K562 (cell line): ENCODE measurements around the gene TOX2. TPM values are rescaled to one million over a fixed set of nuclear protein-coding genes. Genes with fewer than 3 reads are reported as not detected.

Experiments
- ATAC-seq: fragments of 200-7000 bp; cut with Tn5 transposase; 3 replicates; pipeline ENCODE4 v1.9.1; 2020; ENCODE audit warnings: moderate library complexity
- BruUV-seq: library from RNA; stranded (reverse); fragments of 400-500 nt; replicated peaks from 2 replicates; lab custom pipeline; 2021; lab: Mats Ljungman, UMichigan
- CTCF ChIA-PET: fragments of 300-600 bp; formaldehyde crosslinking; extraction: SDS; loops from one replicate; lab custom pipeline; 2021; ENCODE audit warnings: low intra/inter-chr PET ratio; lab: Yijun Ruan, JAX
- POLR2A ChIA-PET: fragments of 300-600, 350-650 bp; sonication (Branson Sonifier 250); formaldehyde crosslinking; extraction: SDS; loops from one replicate; lab custom pipeline; 2021; ENCODE audit warnings: antibody characterized with exemption, inconsistent platforms; lab: Yijun Ruan, JAX
- DNase-seq, 4 experiments: peaks; one replicate each; pipeline versions ENCODE4 v3.0.0 to v3.0.0-alpha.2; 2011 to 2018; ENCODE audit warnings: low spot score in 3 of 4, mixed read lengths in 3 of 4; ENCODE audit errors: extremely low read depth in 1 of 4
- FAIRE-seq: peaks from 2 replicates; lab custom pipeline; 2011; peaks lifted over from hg19 to GRCh38; lab: Jason Lieb, UNC
- H2AFZ ChIP-seq: 2 replicates; pipeline ENCODE4 v1.6.0; 2011; ENCODE audit warnings: low read depth, low read length, control low read depth, inconsistent platforms
- H3K27ac ChIP-seq: fragments of 200-600 bp; 3 replicates; pipeline ENCODE4 v1.8.0; 2011; ENCODE audit warnings: low read depth, mild to moderate bottlenecking, control low read depth, inconsistent platforms, low read length, moderate library complexity, mixed read lengths; ENCODE audit errors: extremely low read depth
- H3K27me3 ChIP-seq, 2 experiments: fragments of 300-600 bp in 1 of 2; 2 replicates in 1 of 2; 3 replicates in 1 of 2; pipeline versions ENCODE4 v1.6.0 to v1.8.0; 2011; ENCODE audit warnings: inconsistent platforms in 2 of 2, low read length in 2 of 2, mild to moderate bottlenecking in 1 of 2, mixed read lengths in 1 of 2, moderate library complexity in 1 of 2; ENCODE audit not compliant: control insufficient read depth in 2 of 2, insufficient read depth in 2 of 2
- H3K36me3 ChIP-seq: fragments of 300-600 bp; 3 replicates; pipeline ENCODE4 v1.8.0; 2011; ENCODE audit warnings: mild to moderate bottlenecking, low read length, inconsistent platforms; ENCODE audit not compliant: control insufficient read depth, insufficient read depth
- H3K4me1 ChIP-seq, 2 experiments: fragments of 200-600 bp in 1 of 2; replicated peaks in 1 of 2; 2 replicates in 1 of 2; 3 replicates in 1 of 2; pipeline versions ENCODE4 v1.5.1 to v1.8.0; 2011; ENCODE audit warnings: inconsistent platforms in 2 of 2, low read length in 2 of 2, mild to moderate bottlenecking in 1 of 2, mixed read lengths in 1 of 2, moderate library complexity in 1 of 2; ENCODE audit not compliant: control insufficient read depth in 2 of 2, insufficient read depth in 2 of 2
- H3K4me2 ChIP-seq: 2 replicates; pipeline ENCODE4 v1.6.1; 2011; ENCODE audit warnings: low read length, control low read depth, inconsistent platforms, mixed read lengths; ENCODE audit not compliant: insufficient read depth
- H3K4me3 ChIP-seq: fragments of 200-600 bp; sonication (generic), shearing (Covaris generic); 2 replicates; pipeline ENCODE4 v1.5.1; 2016; ENCODE audit warnings: control low read depth, inconsistent platforms
- H3K79me2 ChIP-seq: fragments of 200-600 bp; 3 replicates; pipeline ENCODE4 v1.8.0; 2011; ENCODE audit warnings: low read length, inconsistent platforms; ENCODE audit not compliant: control insufficient read depth, insufficient read depth
- H3K9ac ChIP-seq, 2 experiments: 2 replicates each; pipeline versions ENCODE4 v1.6.0 to v1.6.1; 2011; ENCODE audit warnings: low read depth in 2 of 2, low read length in 2 of 2, control low read depth in 1 of 2, inconsistent platforms in 1 of 2, mild to moderate bottlenecking in 1 of 2, mixed read lengths in 1 of 2; ENCODE audit not compliant: insufficient read depth in 1 of 2
- H3K9me1 ChIP-seq: one replicate; pipeline ENCODE4 v1.6.0; 2011; ENCODE audit warnings: inconsistent platforms, mild to moderate bottlenecking, low read length, moderate library complexity; ENCODE audit not compliant: control insufficient read depth, insufficient read depth
- H3K9me3 ChIP-seq: replicated peaks from 2 replicates; pipeline ENCODE4 v1.5.1; 2011; ENCODE audit warnings: low read depth, low read length, inconsistent platforms; ENCODE audit not compliant: control insufficient read depth, insufficient read depth
- H4K20me1 ChIP-seq: replicated peaks from 2 replicates; pipeline ENCODE4 v1.6.1; 2011; ENCODE audit warnings: low read length, inconsistent platforms, mixed read lengths; ENCODE audit not compliant: control insufficient read depth, insufficient read depth
- BMI1 ChIP-seq: fragments of 150-350 bp; IDR thresholded peaks from 2 replicates; pipeline ENCODE4 v1.6.1; 2014; ENCODE audit warnings: low read length
- EZH2 ChIP-seq: IDR thresholded peaks from 2 replicates; pipeline ENCODE4 v1.6.1; 2012; ENCODE audit warnings: low read depth, mild to moderate bottlenecking, inconsistent platforms, low read length, borderline replicate concordance
- NFIX ChIP-seq: fragments of 250-450 bp; sonication (Bioruptor Pico); IDR thresholded peaks from 2 replicates; pipeline ENCODE4 v1.4.0; 2020; ENCODE audit warnings: low read depth, mild to moderate bottlenecking, moderate library complexity
- TAF9B ChIP-seq: fragments of 450-650 bp; IDR thresholded peaks from 2 replicates; pipeline ENCODE4 v1.6.1; 2018; ENCODE audit warnings: mild to moderate bottlenecking; ENCODE audit not compliant: partially characterized antibody
- ZNF263 ChIP-seq: sonication (generic); formaldehyde crosslinking; IDR thresholded peaks from 2 replicates; pipeline ENCODE4 v1.8.0; 2022; ENCODE audit warnings: mild to moderate bottlenecking, missing genetic modification reagents, borderline replicate concordance
- ZNF316 ChIP-seq: fragments of 450-650 bp; IDR thresholded peaks from 2 replicates; pipeline ENCODE4 v1.6.1; 2016
- ZNF57 ChIP-seq: fragments of 450-650 bp; formaldehyde crosslinking; IDR thresholded peaks from 2 replicates; pipeline ENCODE4 v1.4.0; 2020; ENCODE audit warnings: mild to moderate bottlenecking, moderate library complexity
- ZNF584 ChIP-seq: fragments of 200-800 bp; sonication (Bioruptor generic); IDR thresholded peaks from 2 replicates; pipeline ENCODE4 v1.6.1; 2016; ENCODE audit warnings: low read depth, mild to moderate bottlenecking, missing genetic modification characterization, missing compliant biosample characterization
- WGBS: fragments of 100-300 bp; shearing (Covaris generic); methylation state at CpG from one replicate; pipeline ENCODE4 v1.1.6; 2016; ENCODE audit warnings: low coverage, mixed read lengths; ENCODE audit not compliant: insufficient coverage; ENCODE audit errors: missing lambda C conversion rate; 5-methylcytosine and 5-hydroxymethylcytosine counted together
- in situ Hi-C: fragments of 300-500 bp; cut with MboI; formaldehyde crosslinking; loops from 4 replicates; pipeline ENCODE4 v1.15.0; 2018; ENCODE audit warnings: inconsistent platforms, mixed read lengths
- intact Hi-C: fragments of 100-400 bp; cut with micrococcal nuclease; formaldehyde crosslinking; loops from 2 replicates; pipeline ENCODE4 v1.14.2; 2022
- polyA plus RNA-seq, 8 experiments: library from polyadenylated mRNA; depleted of rRNA in 4 of 8; stranded (reverse) in 5 of 8; unstranded in 3 of 8; fragments of >200 nt; fragmentation: Nextera tagmentation in 2 of 8; fragmentation: Illumina TruSeq in 1 of 8; extraction: Ambion mirVana in 2 of 8; extraction: Trizol in 1 of 8; gene quantifications; 2 replicates each; pipeline versions ENCODE4 v1.2.1 to v1.2.3, GENCODE V29; 2011 to 2014; ENCODE audit warnings: inconsistent platforms in 1 of 8, missing spikeins in 1 of 8
- total RNA-seq, 7 experiments: library from RNA; depleted of rRNA in 6 of 7; stranded (reverse); fragments of >200 nt in 6 of 7; fragmentation: Illumina TruSeq in 2 of 7; extraction: Trizol in 2 of 7; gene quantifications; 2 replicates each; pipeline versions ENCODE4 v1.2.1 to v1.2.3, GENCODE V29; 2011 to 2021; ENCODE audit warnings: low replicate concordance in 1 of 7
- TF ChIP-seq, protein P1 (sequence below): fragments of 450-650 bp; IDR thresholded peaks from 2 replicates; pipeline ENCODE4 v1.6.1; 2017; ENCODE audit warnings: antibody characterized with exemption
- TF ChIP-seq, protein P2 (sequence below): fragments of 250-450 bp; sonication (Bioruptor Pico); IDR thresholded peaks from 2 replicates; pipeline ENCODE4 v1.5.0; 2022; ENCODE audit warnings: mild to moderate bottlenecking
- TF ChIP-seq, protein P3 (sequence below): fragments of 450-650 bp; formaldehyde crosslinking; IDR thresholded peaks from 2 replicates; pipeline ENCODE4 v1.4.0; 2022; ENCODE audit warnings: mild to moderate bottlenecking, moderate library complexity

The TOX2 gene
- total and polyA plus RNA-seq, 9 of the 15 experiments (the other 6 are each of a cell fraction or from before 2014, with no cell fraction given): not detected

GRCh38 chr20:44085616-44086434 lies 171.2 kb downstream of the TOX2 start (continued):
- TF ChIP-seq BMI1: no peak
- no peak for TF ChIP-seq EZH2

DNA sequence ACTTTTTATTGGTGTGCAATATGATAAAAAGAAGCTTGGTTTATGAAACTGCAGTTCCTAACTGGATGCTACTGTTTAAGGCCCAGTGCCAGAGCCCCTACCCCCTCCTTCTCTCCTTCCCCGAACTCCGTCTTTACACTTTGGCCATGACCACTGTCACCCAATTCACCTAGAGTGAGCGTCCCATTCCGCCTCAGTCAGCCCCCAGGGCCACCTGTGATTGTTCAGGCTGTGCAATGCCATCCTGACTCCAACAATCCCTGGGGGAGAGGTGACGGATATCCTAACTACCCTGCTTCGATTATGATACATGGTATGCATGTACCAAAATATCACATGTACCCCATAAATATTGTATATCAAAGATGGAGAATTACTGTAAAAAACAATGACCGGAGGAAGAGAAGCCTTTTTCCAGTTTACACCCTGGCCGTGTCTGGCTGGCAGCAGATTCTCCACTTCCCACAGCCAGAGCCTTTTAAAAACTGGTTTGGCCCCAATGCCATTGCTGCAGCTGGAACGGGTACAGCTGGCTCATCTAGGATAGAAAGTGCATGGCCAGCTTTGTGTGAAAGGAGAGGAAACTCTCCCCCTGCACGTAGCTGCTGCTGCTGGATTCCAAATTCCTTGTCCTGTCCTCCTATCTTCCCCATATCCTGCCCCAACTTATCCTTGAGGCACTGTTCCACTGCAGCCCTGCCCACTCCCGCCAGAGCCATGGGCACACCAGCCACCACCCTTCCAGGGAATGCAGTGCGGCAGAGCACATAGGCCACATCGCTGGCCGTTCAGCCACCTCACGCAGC lies 172.6 kb downstream of the TOX2 start:
- no peak for FAIRE-seq
- peaks cover 0 to 4% of the 10 kb centered on the region in 2 experiments; a peak in 1 of 5 replicates for H3K4me1 ChIP-seq
- WGBS: 0% methylated on average over 15 of the region's 15 CpGs
- BruUV-seq: no TSS peak
- no peaks in the 10 kb centered on the region for H3K36me3 ChIP-seq
- H3K4me3 ChIP-seq: no peak overlapping the region
- ATAC-seq: no peak
- H3K79me2 ChIP-seq: no peaks in the 10 kb centered on the region
- POLR2A ChIA-PET: no interaction called here
- DNase-seq: no peak
- H2AFZ ChIP-seq: no peak overlapping the region
- no peaks in the 10 kb centered on the region; the same call in 1 of the 2 replicates for H4K20me1 ChIP-seq
- no peaks in the 10 kb centered on the region for H3K9me1 ChIP-seq
- CTCF ChIA-PET: no interaction called here
- in situ Hi-C loops (loop anchor here (10.0 kb wide), 1 partner anchor 542 kb away; no protein-coding TSS in a partner anchor), intact Hi-C loops (loop anchor here (10.0 kb wide), 1 partner anchor 552 kb away; no protein-coding TSS in a partner anchor)
- no peaks in the 10 kb centered on the region for H3K9me3 ChIP-seq
- H3K4me2 ChIP-seq: no peak overlapping the region
- no peak overlapping the region for H3K9ac ChIP-seq
- peaks cover 16 to 41% of the 10 kb centered on the region in 2 experiments for H3K27me3 ChIP-seq
- H3K27ac ChIP-seq: no peak overlapping the region
- TF ChIP-seq NFIX (CRISPR knock-in tag) (no peak), ZNF584 (CRISPR knock-in tag) (no peak), TAF9B (no peak), ZNF57 (CRISPR knock-in tag) (no peak), ZNF316 (no peak), ZNF263 (no peak)
- TF ChIP-seq, protein P1, sequence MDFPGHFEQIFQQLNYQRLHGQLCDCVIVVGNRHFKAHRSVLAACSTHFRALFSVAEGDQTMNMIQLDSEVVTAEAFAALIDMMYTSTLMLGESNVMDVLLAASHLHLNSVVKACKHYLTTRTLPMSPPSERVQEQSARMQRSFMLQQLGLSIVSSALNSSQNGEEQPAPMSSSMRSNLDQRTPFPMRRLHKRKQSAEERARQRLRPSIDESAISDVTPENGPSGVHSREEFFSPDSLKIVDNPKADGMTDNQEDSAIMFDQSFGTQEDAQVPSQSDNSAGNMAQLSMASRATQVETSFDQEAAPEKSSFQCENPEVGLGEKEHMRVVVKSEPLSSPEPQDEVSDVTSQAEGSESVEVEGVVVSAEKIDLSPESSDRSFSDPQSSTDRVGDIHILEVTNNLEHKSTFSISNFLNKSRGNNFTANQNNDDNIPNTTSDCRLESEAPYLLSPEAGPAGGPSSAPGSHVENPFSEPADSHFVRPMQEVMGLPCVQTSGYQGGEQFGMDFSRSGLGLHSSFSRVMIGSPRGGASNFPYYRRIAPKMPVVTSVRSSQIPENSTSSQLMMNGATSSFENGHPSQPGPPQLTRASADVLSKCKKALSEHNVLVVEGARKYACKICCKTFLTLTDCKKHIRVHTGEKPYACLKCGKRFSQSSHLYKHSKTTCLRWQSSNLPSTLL: no peak
- TF ChIP-seq, protein P2, sequence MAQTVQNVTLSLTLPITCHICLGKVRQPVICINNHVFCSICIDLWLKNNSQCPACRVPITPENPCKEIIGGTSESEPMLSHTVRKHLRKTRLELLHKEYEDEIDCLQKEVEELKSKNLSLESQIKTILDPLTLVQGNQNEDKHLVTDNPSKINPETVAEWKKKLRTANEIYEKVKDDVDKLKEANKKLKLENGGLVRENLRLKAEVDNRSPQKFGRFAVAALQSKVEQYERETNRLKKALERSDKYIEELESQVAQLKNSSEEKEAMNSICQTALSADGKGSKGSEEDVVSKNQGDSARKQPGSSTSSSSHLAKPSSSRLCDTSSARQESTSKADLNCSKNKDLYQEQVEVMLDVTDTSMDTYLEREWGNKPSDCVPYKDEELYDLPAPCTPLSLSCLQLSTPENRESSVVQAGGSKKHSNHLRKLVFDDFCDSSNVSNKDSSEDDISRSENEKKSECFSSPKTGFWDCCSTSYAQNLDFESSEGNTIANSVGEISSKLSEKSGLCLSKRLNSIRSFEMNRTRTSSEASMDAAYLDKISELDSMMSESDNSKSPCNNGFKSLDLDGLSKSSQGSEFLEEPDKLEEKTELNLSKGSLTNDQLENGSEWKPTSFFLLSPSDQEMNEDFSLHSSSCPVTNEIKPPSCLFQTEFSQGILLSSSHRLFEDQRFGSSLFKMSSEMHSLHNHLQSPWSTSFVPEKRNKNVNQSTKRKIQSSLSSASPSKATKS (CRISPR knock-in tag): no peak
- TF ChIP-seq, protein P3, sequence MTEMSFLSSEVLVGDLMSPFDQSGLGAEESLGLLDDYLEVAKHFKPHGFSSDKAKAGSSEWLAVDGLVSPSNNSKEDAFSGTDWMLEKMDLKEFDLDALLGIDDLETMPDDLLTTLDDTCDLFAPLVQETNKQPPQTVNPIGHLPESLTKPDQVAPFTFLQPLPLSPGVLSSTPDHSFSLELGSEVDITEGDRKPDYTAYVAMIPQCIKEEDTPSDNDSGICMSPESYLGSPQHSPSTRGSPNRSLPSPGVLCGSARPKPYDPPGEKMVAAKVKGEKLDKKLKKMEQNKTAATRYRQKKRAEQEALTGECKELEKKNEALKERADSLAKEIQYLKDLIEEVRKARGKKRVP: no peak
